NCI-H187 treated with DMSO at 0.1 percent for 48 hours (cell line): ENCODE data around the gene SLC25A23.

ENCODE experiments used
- DNase-seq: peaks from one replicate; lab custom pipeline; 2025; lab: John Stamatoyannopoulos, UW

Gene SLC25A23

GRCh38 chr19:6481541-6482342 is 22.1 kb upstream of the SLC25A23 start, which contains the start of gene DENND1C:
TSS of gene DENND1C (minus strand) at chr19:6481787. CDS start at chr19:6481695, 92 bp downstream.
- DNase-seq: no peak

DNA sequence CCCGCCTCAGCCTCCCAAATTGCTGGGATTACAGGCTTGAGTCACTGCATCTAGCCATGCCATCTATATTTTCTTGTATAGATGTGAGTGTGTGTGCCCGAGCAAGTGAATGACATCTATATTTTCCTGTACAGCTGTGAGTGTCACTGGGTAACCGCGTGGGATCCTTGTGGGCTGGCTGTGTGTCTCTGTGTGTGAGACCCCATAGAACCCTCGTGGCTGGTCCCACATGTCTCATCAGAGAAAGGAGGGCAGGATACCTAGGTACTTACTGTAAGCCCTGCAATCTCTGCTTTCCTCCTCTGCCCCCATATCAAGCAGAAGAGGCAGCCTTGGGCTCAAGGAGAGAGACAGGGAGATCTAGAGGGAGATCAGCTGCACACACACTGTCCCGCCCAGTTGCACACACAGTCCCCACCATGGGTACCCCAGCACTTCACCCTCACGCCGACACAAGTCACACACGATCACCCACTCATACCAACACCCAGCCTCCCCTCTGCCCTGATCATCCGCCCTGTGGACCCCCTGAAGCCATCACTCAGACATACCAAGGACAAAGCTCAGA is 21.3 kb upstream of the SLC25A23 start:
- no peak for DNase-seq

DNA sequence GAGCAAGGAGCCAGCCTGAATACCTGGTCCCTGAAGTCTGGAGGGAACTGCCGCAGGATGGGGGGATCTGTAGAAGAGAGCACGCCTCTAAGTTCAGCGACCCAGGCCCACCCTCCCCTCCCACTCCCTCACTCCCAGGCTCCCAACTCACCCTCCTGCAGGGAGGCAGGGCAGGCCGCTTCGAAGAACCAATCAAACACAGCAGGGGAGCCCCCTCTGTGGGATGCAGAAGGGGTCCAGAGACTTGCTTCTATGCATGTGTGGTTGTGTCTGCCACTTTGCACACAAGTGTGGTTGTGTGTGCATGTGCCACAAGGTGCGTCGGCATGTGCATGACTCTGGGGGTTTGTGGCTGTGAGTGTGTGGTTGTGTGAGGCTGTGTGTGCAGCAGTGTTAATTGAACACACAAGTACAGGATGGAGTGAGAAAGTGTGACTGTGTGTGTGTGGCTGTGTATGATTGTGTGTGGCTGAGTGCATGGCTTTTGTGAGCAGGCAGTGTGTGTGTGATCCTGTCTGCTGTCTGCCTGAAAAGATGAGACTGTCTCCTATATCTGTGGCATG is 20.3 kb upstream of the SLC25A23 start:
- no peak for DNase-seq

DNA sequence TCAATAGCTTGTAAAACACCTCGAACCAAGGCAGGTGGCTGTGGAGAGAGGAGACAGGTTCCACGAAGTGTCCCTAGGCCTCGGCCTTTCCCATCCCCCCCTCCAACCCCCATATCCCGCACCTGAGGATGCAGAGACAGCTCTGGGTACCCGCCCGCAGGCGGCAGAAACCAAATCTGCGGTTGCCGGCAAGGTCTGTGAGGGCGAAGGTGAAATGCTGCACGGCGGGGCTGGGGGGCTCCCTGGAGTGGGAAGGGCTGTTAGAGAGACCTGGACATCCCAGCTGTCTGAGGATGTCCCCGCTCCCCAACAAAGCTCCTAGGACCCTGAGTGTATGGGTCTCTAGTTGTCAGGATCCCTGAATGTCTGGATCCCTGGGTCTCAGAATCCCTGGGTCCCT is 19.2 kb upstream of the SLC25A23 start:
- DNase-seq: no peak

- no peak for DNase-seq
Measured at GRCh38 chr19:6476896-6477431, 17.4 kb upstream of the SLC25A23 start.

- no peak for DNase-seq
Measured at GRCh38 chr19:6476155-6476895, 16.7 kb upstream of the SLC25A23 start.

GRCh38 chr19:6475321-6476108 is 15.9 kb upstream of the SLC25A23 start:
- DNase-seq: no peak

DNA sequence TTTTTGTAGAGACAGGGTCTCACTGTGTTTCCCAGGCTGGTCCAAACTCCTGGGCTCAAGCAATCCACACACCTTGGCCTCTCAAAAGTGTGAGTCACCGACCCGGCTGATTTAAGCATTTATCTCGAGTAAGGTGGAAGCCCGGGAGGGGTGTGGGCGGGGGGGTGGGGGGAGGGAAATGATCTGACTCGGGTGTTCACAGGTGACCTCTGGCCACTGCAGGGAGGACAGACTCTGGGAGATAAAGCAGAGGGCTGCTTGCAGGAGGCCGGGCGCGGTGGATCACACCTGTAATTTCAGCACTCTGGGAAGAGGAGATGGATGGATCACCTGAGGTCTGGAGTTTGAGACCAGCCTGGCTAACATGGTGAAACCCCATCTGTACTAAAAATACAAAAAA is 14.1 kb upstream of the SLC25A23 start:
- no peak for DNase-seq

- DNase-seq: no peak
Measured at GRCh38 chr19:6472713-6473112, 13.1 kb upstream of the SLC25A23 start.

GRCh38 chr19:6471076-6471475 is 11.5 kb upstream of the SLC25A23 start:
- no peak for DNase-seq

DNA sequence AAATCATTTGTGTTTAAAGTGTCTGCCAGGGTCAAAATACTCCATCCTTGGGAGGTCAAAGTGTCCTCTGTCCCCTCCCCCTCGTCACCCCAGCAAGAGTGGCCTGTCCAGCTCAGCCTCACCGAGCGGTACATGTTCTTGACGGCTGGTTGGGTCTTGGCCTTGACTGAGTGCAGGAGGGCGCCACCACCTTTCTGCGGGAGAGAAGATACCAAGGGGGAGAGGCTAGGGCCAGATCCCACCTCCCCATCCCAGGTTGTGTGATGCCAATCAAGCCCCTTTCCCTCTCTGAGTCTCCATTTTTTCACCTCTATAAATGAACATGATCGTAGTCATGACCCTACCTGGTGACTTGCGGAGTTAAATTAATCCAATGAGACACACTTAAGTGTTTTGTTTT is 10.6 kb upstream of the SLC25A23 start:
- DNase-seq: no peak

DNA sequence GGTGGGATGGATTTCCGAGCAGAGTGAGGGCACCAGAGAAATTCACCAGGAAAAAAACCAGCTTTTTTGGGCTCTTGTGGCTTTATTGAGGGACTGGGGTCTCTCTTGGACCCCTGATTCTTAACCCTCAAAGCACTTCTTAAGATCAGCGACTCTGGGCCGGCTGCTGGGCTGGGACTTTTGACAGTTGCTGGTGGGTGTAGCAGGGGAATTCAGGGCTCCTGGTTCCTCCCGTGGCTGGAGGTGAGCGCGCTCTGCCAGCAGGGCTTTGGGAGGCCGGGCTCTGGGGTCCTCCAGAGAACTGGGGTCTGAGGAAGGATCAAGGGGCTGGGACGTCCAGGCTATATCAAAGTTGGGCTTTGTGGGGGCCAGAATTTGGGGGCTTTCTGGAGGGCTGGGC is 7.8 kb upstream of the SLC25A23 start:
- DNase-seq: no peak

GRCh38 chr19:6466526-6467248 is 7.1 kb upstream of the SLC25A23 start:
- no peak for DNase-seq

GRCh38 chr19:6465663-6466062 is 6.1 kb upstream of the SLC25A23 start:
- no peak for DNase-seq

DNA sequence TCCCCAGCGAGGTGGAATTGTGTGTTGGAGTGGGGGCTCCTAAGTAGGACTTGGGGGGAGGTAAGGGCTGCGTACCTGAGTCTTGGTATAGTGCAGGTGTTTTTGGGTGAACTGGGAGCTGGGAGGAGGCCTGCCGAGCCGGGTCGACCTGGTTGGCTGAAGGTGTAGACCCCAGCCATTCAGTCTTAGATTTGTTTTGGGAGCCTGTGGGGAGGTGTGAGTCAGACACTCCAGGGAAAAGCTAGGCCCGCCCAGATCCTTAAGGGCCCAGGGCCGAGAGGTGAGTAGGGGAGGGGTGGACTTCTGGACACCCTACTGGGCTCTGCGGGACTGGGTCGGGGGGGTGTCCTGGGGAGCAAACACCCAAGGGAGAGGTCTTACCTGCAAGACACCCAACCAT is 5.4 kb upstream of the SLC25A23 start:
- no peak for DNase-seq

DNA sequence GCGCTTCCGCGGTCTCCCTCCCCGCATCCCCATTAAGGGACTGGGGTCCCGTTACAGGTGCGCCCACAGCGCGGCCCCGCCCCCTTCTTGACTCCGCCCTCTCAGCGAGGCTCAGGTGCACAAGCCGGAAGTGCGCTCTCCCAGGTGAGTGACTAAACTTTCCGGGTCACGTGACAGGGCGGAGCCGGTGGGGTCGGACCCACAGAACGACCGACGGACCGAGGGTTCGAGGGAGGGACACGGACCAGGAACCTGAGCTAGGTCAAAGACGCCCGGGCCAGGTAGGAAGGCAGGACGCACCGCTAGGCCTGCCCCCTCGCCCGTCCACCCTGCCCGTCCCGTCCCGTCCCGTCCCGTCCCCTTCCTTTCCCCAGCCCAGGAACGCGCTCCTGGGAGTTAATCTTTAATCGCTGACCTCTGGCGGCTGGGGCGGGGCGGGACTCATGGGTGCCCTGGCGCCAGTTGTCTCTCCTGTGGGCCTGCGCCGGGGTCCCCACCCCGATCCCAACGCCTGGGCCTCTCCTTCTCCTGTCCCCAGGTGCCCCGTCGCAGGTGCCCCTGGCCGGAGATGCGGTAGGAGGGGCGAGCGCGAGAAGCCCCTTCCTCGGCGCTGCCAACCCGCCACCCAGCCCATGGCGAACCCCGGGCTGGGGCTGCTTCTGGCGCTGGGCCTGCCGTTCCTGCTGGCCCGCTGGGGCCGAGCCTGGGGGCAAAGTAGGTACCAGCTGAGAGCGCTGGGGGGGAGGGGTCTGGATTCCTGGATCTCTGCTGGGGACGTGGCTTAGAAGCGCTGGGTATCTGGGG is 4.7 kb upstream of the SLC25A23 start, which contains the start of gene CRB3:
Gene CRB3 (plus strand): TSS at position 202 of the 804 bp plus-strand sequence. CDS start 431 bp downstream, at position 633.
- DNase-seq: no peak

DNA sequence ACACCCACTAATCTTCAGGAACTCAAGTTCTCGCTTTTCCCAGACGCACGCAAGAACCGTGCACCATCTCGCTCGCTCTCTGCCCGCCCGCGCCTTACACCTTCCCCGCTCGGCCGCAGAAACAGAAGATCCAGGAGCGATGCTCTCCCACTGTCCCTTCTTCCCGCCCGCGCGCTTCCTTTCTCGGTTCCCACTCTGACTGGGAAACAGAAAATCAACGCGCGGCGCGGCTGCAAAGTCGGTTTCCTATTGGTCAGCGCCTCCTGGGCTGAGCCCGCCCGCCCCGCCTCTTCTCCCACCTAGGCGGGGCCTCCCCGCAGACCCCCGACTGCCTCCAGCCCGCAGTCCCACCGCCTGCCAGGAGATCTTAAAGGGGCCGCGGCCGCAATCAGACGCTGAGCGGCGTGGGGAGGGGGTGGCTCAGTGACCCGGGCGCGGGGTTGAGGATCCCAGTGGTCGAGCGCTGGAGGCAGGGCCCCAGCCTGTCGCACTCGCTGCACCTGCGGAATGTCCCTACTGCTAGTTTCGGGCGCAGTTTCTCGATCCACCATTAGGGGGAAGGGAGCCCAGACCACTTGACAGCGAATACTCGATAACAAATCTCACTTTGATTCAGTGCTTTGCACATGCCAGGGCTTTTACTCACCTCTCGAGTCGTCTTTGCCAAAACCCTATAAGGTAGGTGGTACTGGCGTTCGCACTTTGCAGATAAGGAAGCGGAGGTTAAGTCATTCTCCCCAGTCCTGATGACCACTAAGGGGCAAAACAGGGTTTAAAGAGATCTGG is 700 bp upstream of the SLC25A23 start:
- peak; percentile 77 for DNase-seq

DNA sequence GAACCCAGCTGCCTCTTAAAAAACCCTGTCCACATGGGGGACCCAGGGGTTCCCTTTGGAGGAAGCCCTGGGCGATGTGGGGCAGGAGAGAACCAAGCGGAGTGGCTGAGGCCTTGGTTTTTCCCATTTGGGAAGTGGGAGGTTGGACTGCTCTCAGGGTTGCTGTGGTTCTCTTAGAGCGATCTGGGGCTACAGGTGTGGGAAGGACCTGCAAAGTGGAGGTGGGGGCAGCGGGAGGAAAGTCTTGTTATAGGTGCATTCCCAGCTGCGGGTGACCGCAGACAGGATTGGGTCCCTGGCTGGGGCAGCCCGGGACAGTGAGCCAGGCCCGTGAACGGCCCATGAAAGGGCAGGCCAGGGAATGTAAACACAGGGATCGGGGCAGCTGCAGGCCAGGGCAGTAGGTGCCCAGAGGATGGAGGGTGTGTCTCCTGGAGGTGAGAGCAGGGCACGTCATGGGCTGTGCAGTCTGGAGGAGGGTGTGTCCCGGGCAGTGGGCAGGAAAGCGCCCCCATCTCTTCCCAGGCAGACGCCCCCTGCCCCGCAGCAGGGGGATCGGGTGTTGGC is 814 bp downstream of the SLC25A23 start:
- DNase-seq: no peak
